Neural cell (in vitro differentiated cells): ENCODE data around the gene FAM131B. TPM values are rescaled to one million over a fixed set of nuclear protein-coding genes. Genes with fewer than 3 reads are reported as not detected.

Experiments used
- H2AFZ ChIP-seq: fragments of 200-600, 300-800 bp; sonication (generic), shearing (Covaris generic); 2 replicates; pipeline ENCODE4 v1.6.0; 2014; ENCODE audit warnings: low read depth, mild to moderate bottlenecking, antibody characterized with exemption, low read length, moderate library complexity
- H3F3A ChIP-seq: fragments of 200-600 bp; shearing (Covaris generic); 2 replicates; pipeline ENCODE4 v1.6.1; 2016; ENCODE audit warnings: mild to moderate bottlenecking, moderate library complexity, mixed read lengths, antibody characterized with exemption, low read length; ENCODE audit not compliant: insufficient read depth, poor library complexity, severe bottlenecking
- H3K27ac ChIP-seq: fragments of 200-600, 300-800 bp; sonication (generic), shearing (Covaris generic); 2 replicates; pipeline ENCODE4 v1.5.1; 2014; ENCODE audit warnings: mild to moderate bottlenecking, low read length, moderate library complexity
- H3K27me3 ChIP-seq: fragments of 300-800, 200-600 bp; sonication (generic), shearing (Covaris generic); 2 replicates; pipeline ENCODE4 v1.6.0; 2014; ENCODE audit warnings: mild to moderate bottlenecking, low read depth, low read length, moderate library complexity; ENCODE audit not compliant: insufficient read depth
- H3K36me3 ChIP-seq: fragments of 300-800, 200-600 bp; sonication (generic), shearing (Covaris generic); 2 replicates; pipeline ENCODE4 v1.5.1; 2014; ENCODE audit warnings: mild to moderate bottlenecking, antibody characterized with exemption, low read length, moderate library complexity; ENCODE audit not compliant: insufficient read depth
- H3K4me2 ChIP-seq: fragments of 300-800, 200-600 bp; sonication (generic), shearing (Covaris generic); 2 replicates; pipeline ENCODE4 v1.6.0; 2014; ENCODE audit warnings: mild to moderate bottlenecking, low read length
- H3K4me3 ChIP-seq: fragments of 300-800, 200-600 bp; sonication (generic), shearing (Covaris generic); 2 replicates; pipeline ENCODE4 v1.5.1; 2014; ENCODE audit warnings: mild to moderate bottlenecking, low read length, moderate library complexity
- H3K79me2 ChIP-seq: fragments of 200-600 bp; shearing (Covaris generic); replicated peaks from 2 replicates; pipeline ENCODE4 v1.6.0; 2014; ENCODE audit warnings: mild to moderate bottlenecking, low read length, moderate library complexity; ENCODE audit not compliant: insufficient read depth
- H3K9ac ChIP-seq: fragments of 300-800, 200-600 bp; sonication (generic), shearing (Covaris generic); 2 replicates; pipeline ENCODE4 v1.6.1; 2016; ENCODE audit warnings: mild to moderate bottlenecking, low read length, mixed read lengths
- H3K9me2 ChIP-seq: fragments of 200-600 bp; shearing (Covaris generic); 2 replicates; pipeline ENCODE4 v1.6.1; 2016; ENCODE audit warnings: mild to moderate bottlenecking, low read length, mixed read lengths; ENCODE audit not compliant: insufficient read depth
- H3K9me3 ChIP-seq: fragments of 200-600, 300-800 bp; sonication (generic), shearing (Covaris generic); 2 replicates; pipeline ENCODE4 v1.6.1; 2016; ENCODE audit warnings: mild to moderate bottlenecking, mixed run types, low read length, moderate library complexity, mixed read lengths
- H4K20me1 ChIP-seq: fragments of 200-600 bp; shearing (Covaris generic); 2 replicates; pipeline ENCODE4 v1.6.1; 2016; ENCODE audit warnings: mild to moderate bottlenecking, mixed run types; ENCODE audit not compliant: insufficient read depth
- CTCF ChIP-seq: fragments of 450-650 bp; IDR thresholded peaks from 2 replicates; pipeline ENCODE4 v1.5.1; 2014; ENCODE audit warnings: antibody characterized with exemption, mild to moderate bottlenecking, moderate library complexity; ENCODE audit not compliant: poor library complexity, severe bottlenecking
- EP300 ChIP-seq: fragments of 450-650 bp; conservative IDR thresholded peaks from 2 replicates; pipeline ENCODE4 v1.6.1; 2014; ENCODE audit warnings: antibody characterized with exemption, mild to moderate bottlenecking, moderate library complexity; ENCODE audit not compliant: poor library complexity, severe bottlenecking
- EZH2 ChIP-seq: fragments of 200-600, 300-800 bp; shearing (Covaris generic), sonication (generic); IDR thresholded peaks from 2 replicates; pipeline ENCODE4 v1.6.1; 2014; ENCODE audit warnings: antibody characterized with exemption, low read length, borderline replicate concordance, mild to moderate bottlenecking; ENCODE audit not compliant: insufficient read depth, poor library complexity, severe bottlenecking
- MXI1 ChIP-seq: fragments of 450-650 bp; conservative IDR thresholded peaks from 2 replicates; pipeline ENCODE4 v1.6.1; 2014; ENCODE audit warnings: antibody characterized with exemption, mild to moderate bottlenecking; ENCODE audit not compliant: poor library complexity, severe bottlenecking
- POLR2AphosphoS5 ChIP-seq: IDR thresholded peaks from 2 replicates; pipeline ENCODE4 v1.6.1; 2012
- RAD21 ChIP-seq: fragments of 450-650 bp; conservative IDR thresholded peaks from 2 replicates; pipeline ENCODE4 v1.6.1; 2014; ENCODE audit warnings: antibody characterized with exemption, mild to moderate bottlenecking, moderate library complexity
- SMC3 ChIP-seq: fragments of 450-650 bp; conservative IDR thresholded peaks from 2 replicates; pipeline ENCODE4 v1.6.1; 2014; ENCODE audit warnings: antibody characterized with exemption, mild to moderate bottlenecking, moderate library complexity; ENCODE audit not compliant: poor library complexity
- TAF1 ChIP-seq: IDR thresholded peaks from 2 replicates; pipeline ENCODE4 v1.6.1; 2012; ENCODE audit warnings: low read depth
- polyA plus RNA-seq: library from polyadenylated mRNA; depleted of rRNA; stranded (reverse); fragments of >200 nt; gene quantifications from 2 replicates; pipeline ENCODE4 v1.2.3, GENCODE V29; 2014
- TF ChIP-seq, protein P1 (sequence below): IDR thresholded peaks from 2 replicates; pipeline ENCODE4 v1.6.1; 2012; ENCODE audit warnings: borderline replicate concordance

FAM131B gene
- polyA plus RNA-seq, 1 donor from 2014 or later, result 45.9 TPM

DNA sequence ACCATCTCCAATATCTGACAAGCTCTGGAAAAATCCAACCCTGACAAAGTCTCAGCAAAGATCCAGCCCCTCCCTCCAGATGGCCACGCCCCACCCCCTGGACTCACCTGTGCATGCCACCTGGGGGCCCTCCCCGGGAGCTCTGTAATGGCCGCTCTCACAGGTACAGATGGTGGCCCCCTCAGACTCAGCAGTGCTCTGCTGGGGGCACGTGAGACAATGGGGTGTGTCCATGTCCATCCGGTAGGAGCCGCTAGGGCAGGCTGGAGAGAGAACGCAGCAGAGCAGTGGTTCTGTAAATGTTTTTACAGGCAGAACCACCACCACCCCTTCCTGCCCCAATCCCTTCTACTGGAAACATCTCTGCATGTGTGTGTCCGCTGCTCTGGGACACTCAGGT is 36.6 kb upstream of the FAM131B start:
- H3K9ac ChIP-seq, result no peak overlapping the region
- no peaks in the 10 kb centered on the region for H3K9me2 ChIP-seq
- H3K27me3 ChIP-seq, result no peaks in the 10 kb centered on the region
- H3K4me2 ChIP-seq, result no peak overlapping the region
- H3K27ac ChIP-seq, result no peak overlapping the region
- H2AFZ ChIP-seq, result no peak overlapping the region
- no peaks in the 10 kb centered on the region for H4K20me1 ChIP-seq
- no peaks in the 10 kb centered on the region for H3F3A ChIP-seq
- no peak overlapping the region for H3K4me3 ChIP-seq
- H3K36me3 ChIP-seq, result no peaks in the 10 kb centered on the region
- TF ChIP-seq CTCF, result no peak
- TF ChIP-seq EZH2, result no peak
- TF ChIP-seq EP300, result no peak
- TF ChIP-seq, protein P1, sequence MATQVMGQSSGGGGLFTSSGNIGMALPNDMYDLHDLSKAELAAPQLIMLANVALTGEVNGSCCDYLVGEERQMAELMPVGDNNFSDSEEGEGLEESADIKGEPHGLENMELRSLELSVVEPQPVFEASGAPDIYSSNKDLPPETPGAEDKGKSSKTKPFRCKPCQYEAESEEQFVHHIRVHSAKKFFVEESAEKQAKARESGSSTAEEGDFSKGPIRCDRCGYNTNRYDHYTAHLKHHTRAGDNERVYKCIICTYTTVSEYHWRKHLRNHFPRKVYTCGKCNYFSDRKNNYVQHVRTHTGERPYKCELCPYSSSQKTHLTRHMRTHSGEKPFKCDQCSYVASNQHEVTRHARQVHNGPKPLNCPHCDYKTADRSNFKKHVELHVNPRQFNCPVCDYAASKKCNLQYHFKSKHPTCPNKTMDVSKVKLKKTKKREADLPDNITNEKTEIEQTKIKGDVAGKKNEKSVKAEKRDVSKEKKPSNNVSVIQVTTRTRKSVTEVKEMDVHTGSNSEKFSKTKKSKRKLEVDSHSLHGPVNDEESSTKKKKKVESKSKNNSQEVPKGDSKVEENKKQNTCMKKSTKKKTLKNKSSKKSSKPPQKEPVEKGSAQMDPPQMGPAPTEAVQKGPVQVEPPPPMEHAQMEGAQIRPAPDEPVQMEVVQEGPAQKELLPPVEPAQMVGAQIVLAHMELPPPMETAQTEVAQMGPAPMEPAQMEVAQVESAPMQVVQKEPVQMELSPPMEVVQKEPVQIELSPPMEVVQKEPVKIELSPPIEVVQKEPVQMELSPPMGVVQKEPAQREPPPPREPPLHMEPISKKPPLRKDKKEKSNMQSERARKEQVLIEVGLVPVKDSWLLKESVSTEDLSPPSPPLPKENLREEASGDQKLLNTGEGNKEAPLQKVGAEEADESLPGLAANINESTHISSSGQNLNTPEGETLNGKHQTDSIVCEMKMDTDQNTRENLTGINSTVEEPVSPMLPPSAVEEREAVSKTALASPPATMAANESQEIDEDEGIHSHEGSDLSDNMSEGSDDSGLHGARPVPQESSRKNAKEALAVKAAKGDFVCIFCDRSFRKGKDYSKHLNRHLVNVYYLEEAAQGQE, result no peak
- no peak for TF ChIP-seq POLR2AphosphoS5
- no peak for TF ChIP-seq MXI1
- TF ChIP-seq SMC3, result no peak
- TF ChIP-seq RAD21, result no peak
- TF ChIP-seq TAF1, result no peak
- H3K79me2 ChIP-seq, result no peaks in the 10 kb centered on the region
- no peaks in the 10 kb centered on the region for H3K9me3 ChIP-seq

DNA sequence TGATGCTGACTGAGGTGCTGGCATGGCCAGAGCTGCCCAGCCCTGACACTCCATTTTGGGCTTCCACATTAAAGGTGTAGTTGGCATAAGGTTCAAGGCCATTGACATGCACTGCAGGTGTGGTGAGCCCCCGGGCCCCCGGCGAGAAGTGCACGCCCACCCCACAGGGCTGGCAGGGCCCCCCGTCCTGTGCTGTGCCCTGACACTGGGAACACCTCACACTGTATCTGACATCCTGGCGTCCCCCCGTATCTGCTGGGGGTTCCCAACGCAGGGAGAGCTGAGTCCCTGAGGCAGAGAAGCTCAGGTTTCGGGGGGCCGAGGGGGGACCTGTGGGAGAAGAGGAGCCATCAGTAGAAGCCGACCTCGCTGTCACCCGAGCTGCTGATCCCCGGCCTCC is 36.1 kb upstream of the FAM131B start:
- Histone ChIP-seq H3K4me2 (no peak overlapping the region), H2AFZ (no peak overlapping the region), H3K4me3 (no peak overlapping the region), H3K36me3 (no peaks in the 10 kb centered on the region), H3K9ac (no peak overlapping the region), H3K27me3 (no peaks in the 10 kb centered on the region), H4K20me1 (no peaks in the 10 kb centered on the region), H3F3A (no peaks in the 10 kb centered on the region), H3K79me2 (no peaks in the 10 kb centered on the region), H3K9me2 (no peaks in the 10 kb centered on the region), H3K27ac (no peak overlapping the region), H3K9me3 (no peaks in the 10 kb centered on the region)
- no peak for TF ChIP-seq TAF1
- TF ChIP-seq, protein P1, result no peak
